ENCODE measurements around the gene SZT2. TPM values are rescaled to one million over a fixed set of nuclear protein-coding genes. Genes with fewer than 3 reads are reported as not detected.

The SZT2 gene
- total and polyA plus RNA-seq, 2 of the 13 experiments (the other 11 are each of a cell fraction or from before 2014, with no cell fraction given), result 8.0 to 8.8 TPM

GRCh38 chr1:43367904-43368645 lies 21.6 kb upstream of the SZT2 start, which contains the start of gene ELOVL1 (continued):
- TF ChIP-seq ZNF687 (CRISPR knock-in tag; IDR thresholded peaks at IDR 0.05), result peak; percentile 98
- peak; percentile 92; the same call in 1 of the 2 replicates for TF ChIP-seq ZNF44 (CRISPR knock-in tag; IDR thresholded peaks at IDR 0.05)
- peak; percentile 73; the same call in 1 of the 2 replicates for TF ChIP-seq HNF1B (CRISPR knock-in tag; IDR thresholded peaks at IDR 0.05)
- peak; percentile 88 for TF ChIP-seq EEA1 (CRISPR knock-in tag; IDR thresholded peaks at IDR 0.05; ENCODE audit: borderline replicate concordance)
- no peak for TF ChIP-seq ZHX2 (IDR thresholded peaks at IDR 0.05; ENCODE audit: low read depth)
- TF ChIP-seq ZHX2 (CRISPR knock-in tag; IDR thresholded peaks at IDR 0.05; ENCODE audit: borderline replicate concordance), result peak; percentile 45; the same call in 1 of the 2 replicates
- peak; percentile 65 for TF ChIP-seq HNRNPLL (IDR thresholded peaks at IDR 0.05; ENCODE audit: low read depth, low read length, poor library complexity, severe bottlenecking)
- TF ChIP-seq CBFB (CRISPR knock-in tag; IDR thresholded peaks at IDR 0.05), result peak; percentile 70; the same call in 1 of the 2 replicates
- peak; percentile 90 for TF ChIP-seq ARNT2 (CRISPR knock-in tag; IDR thresholded peaks at IDR 0.05; ENCODE audit: low read depth)
- TF ChIP-seq ZNF550 (CRISPR knock-in tag; IDR thresholded peaks at IDR 0.05; ENCODE audit: borderline replicate concordance), result peak; percentile 97; the same call in 1 of the 2 replicates
- no peak for TF ChIP-seq THAP8 (CRISPR knock-in tag; IDR thresholded peaks at IDR 0.05; ENCODE audit: borderline replicate concordance)
